ENCODE measurements around the gene DYNC1LI1. TPM values are rescaled to one million over a fixed set of nuclear protein-coding genes. Genes with fewer than 3 reads are reported as not detected.

The DYNC1LI1 gene
- total and polyA plus RNA-seq, 4 donors: 9.2 to 21.1 (median 13.6) TPM

DNA sequence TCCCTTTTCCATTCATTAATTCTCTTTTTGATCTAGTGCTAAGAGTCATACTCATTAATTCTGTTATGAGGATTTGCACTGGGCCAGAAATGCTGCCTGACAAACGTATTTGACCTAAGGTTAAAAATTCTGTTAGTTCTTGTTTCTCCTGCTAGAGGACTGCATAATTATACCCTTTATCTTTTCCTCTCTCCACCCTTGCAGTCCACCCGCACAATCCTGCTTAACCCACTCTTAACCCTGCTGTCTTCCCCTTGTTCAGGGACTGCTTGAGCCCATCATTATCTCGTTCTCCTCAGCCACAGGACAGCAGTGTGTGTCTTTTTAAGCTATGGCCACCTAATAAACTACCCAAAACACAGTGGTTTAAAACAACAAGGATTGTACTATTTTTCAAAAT lies 31.1 kb upstream of the DYNC1LI1 start:
- Histone ChIP-seq H3K27ac (ENCODE audit: low read depth in 1 of 2, low read length in 2 of 2) (no peak overlapping the region), H3K27me3 (ENCODE audit: control insufficient read depth in 4 of 4, insufficient read depth in 4 of 4, low read length in 3 of 4) (no peaks in the 10 kb centered on the region), H3K4me3 (ENCODE audit: low read depth in 1 of 3, low read length in 3 of 3) (no peak overlapping the region), H3K9ac (ENCODE audit: low read depth in 1 of 2, low read length in 2 of 2) (no peak overlapping the region), H3K9me3 (ENCODE audit: control insufficient read depth in 4 of 4, low read length in 3 of 4) (no peaks in the 10 kb centered on the region), H3K4me1 (ENCODE audit: control insufficient read depth in 4 of 4, insufficient read depth in 4 of 4, low read length in 3 of 4) (no peaks in the 10 kb centered on the region), H3K36me3 (ENCODE audit: control insufficient read depth in 4 of 4, insufficient read depth in 3 of 4, low read depth in 1 of 4, low read length in 3 of 4) (no peaks in the 10 kb centered on the region)
- DNase-seq (ENCODE audit: low spot score): no peak
- 75% methylated on average over 3 of the region's 3 CpGs for WGBS
- TF ChIP-seq NR2F2 (IDR thresholded peaks at IDR 0.05) (no peak), YY1 (IDR thresholded peaks at IDR 0.05) (no peak), RAD21 (IDR thresholded peaks at IDR 0.05) (no peak), HNF4A (conservative IDR thresholded peaks at IDR 0.05) (no peak), GABPA (IDR thresholded peaks at IDR 0.05 in 1 of 2, conservative IDR thresholded peaks at IDR 0.05 in 1 of 2) (no peak), SP1 (IDR thresholded peaks at IDR 0.05) (no peak), JUND (IDR thresholded peaks at IDR 0.05) (no peak), HNF4G (IDR thresholded peaks at IDR 0.05) (no peak)
- TF ChIP-seq, protein P1, sequence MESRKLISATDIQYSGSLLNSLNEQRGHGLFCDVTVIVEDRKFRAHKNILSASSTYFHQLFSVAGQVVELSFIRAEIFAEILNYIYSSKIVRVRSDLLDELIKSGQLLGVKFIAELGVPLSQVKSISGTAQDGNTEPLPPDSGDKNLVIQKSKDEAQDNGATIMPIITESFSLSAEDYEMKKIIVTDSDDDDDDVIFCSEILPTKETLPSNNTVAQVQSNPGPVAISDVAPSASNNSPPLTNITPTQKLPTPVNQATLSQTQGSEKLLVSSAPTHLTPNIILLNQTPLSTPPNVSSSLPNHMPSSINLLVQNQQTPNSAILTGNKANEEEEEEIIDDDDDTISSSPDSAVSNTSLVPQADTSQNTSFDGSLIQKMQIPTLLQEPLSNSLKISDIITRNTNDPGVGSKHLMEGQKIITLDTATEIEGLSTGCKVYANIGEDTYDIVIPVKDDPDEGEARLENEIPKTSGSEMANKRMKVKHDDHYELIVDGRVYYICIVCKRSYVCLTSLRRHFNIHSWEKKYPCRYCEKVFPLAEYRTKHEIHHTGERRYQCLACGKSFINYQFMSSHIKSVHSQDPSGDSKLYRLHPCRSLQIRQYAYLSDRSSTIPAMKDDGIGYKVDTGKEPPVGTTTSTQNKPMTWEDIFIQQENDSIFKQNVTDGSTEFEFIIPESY (IDR thresholded peaks at IDR 0.05): no peak

DNA sequence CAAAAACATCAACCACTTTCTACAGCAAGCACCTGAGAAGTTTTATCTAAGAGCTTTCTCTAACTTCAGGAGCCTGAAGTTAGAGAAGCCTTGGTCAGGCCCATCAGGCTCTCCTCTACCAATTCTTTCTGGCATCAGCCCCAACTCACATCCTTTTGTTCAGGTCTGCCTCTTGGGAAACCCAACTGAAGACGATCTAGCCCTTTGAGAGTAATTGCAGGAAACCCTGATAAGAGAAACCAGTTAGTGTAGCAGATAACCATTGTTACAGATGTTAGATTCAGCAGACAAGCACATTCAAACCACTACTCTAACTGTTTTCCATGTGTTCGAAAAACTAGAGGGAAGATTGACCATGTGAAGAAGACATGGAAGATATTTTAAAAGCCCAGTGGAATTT lies 27.0 kb upstream of the DYNC1LI1 start:
- 75% methylated on average over 2 of the region's 2 CpGs for WGBS
- DNase-seq (ENCODE audit: low spot score): no peak
- H3K27ac ChIP-seq (ENCODE audit: low read depth in 1 of 2, low read length in 2 of 2): no peak overlapping the region

More for the DNA sequence above, 27.0 kb upstream of the DYNC1LI1 start:
- no peaks in the 10 kb centered on the region for H3K9me3 ChIP-seq (ENCODE audit: control insufficient read depth in 4 of 4, low read length in 3 of 4)
- H3K9ac ChIP-seq (ENCODE audit: low read depth in 1 of 2, low read length in 2 of 2): no peak overlapping the region
- no peak for TF ChIP-seq GABPA (IDR thresholded peaks at IDR 0.05 in 1 of 2, conservative IDR thresholded peaks at IDR 0.05 in 1 of 2)
- no peak for TF ChIP-seq HNF4G (IDR thresholded peaks at IDR 0.05)
- no peak for TF ChIP-seq TAF1 (conservative IDR thresholded peaks at IDR 0.05)
- TF ChIP-seq JUND (IDR thresholded peaks at IDR 0.05): no peak
- no peak for TF ChIP-seq EGR1 (IDR thresholded peaks at IDR 0.05; ENCODE audit: low read depth in 2 of 2)
- no peak for TF ChIP-seq NR2F2 (IDR thresholded peaks at IDR 0.05)
- no peak for TF ChIP-seq YY1 (IDR thresholded peaks at IDR 0.05)
- no peak for TF ChIP-seq SP1 (IDR thresholded peaks at IDR 0.05)
- TF ChIP-seq, protein P2, sequence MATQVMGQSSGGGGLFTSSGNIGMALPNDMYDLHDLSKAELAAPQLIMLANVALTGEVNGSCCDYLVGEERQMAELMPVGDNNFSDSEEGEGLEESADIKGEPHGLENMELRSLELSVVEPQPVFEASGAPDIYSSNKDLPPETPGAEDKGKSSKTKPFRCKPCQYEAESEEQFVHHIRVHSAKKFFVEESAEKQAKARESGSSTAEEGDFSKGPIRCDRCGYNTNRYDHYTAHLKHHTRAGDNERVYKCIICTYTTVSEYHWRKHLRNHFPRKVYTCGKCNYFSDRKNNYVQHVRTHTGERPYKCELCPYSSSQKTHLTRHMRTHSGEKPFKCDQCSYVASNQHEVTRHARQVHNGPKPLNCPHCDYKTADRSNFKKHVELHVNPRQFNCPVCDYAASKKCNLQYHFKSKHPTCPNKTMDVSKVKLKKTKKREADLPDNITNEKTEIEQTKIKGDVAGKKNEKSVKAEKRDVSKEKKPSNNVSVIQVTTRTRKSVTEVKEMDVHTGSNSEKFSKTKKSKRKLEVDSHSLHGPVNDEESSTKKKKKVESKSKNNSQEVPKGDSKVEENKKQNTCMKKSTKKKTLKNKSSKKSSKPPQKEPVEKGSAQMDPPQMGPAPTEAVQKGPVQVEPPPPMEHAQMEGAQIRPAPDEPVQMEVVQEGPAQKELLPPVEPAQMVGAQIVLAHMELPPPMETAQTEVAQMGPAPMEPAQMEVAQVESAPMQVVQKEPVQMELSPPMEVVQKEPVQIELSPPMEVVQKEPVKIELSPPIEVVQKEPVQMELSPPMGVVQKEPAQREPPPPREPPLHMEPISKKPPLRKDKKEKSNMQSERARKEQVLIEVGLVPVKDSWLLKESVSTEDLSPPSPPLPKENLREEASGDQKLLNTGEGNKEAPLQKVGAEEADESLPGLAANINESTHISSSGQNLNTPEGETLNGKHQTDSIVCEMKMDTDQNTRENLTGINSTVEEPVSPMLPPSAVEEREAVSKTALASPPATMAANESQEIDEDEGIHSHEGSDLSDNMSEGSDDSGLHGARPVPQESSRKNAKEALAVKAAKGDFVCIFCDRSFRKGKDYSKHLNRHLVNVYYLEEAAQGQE (IDR thresholded peaks at IDR 0.05): no peak
- TF ChIP-seq, protein P1 (IDR thresholded peaks at IDR 0.05): no peak
- TF ChIP-seq, protein P3, sequence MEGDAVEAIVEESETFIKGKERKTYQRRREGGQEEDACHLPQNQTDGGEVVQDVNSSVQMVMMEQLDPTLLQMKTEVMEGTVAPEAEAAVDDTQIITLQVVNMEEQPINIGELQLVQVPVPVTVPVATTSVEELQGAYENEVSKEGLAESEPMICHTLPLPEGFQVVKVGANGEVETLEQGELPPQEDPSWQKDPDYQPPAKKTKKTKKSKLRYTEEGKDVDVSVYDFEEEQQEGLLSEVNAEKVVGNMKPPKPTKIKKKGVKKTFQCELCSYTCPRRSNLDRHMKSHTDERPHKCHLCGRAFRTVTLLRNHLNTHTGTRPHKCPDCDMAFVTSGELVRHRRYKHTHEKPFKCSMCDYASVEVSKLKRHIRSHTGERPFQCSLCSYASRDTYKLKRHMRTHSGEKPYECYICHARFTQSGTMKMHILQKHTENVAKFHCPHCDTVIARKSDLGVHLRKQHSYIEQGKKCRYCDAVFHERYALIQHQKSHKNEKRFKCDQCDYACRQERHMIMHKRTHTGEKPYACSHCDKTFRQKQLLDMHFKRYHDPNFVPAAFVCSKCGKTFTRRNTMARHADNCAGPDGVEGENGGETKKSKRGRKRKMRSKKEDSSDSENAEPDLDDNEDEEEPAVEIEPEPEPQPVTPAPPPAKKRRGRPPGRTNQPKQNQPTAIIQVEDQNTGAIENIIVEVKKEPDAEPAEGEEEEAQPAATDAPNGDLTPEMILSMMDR (IDR thresholded peaks at IDR 0.05; ENCODE audit: low read depth, low read length, missing input control): no peak
- TF ChIP-seq, protein P4, sequence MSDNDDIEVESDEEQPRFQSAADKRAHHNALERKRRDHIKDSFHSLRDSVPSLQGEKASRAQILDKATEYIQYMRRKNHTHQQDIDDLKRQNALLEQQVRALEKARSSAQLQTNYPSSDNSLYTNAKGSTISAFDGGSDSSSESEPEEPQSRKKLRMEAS (IDR thresholded peaks at IDR 0.05): no peak
- TF ChIP-seq, protein P5, sequence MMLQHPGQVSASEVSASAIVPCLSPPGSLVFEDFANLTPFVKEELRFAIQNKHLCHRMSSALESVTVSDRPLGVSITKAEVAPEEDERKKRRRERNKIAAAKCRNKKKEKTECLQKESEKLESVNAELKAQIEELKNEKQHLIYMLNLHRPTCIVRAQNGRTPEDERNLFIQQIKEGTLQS (IDR thresholded peaks at IDR 0.05): no peak
- TF ChIP-seq RAD21 (IDR thresholded peaks at IDR 0.05): no peak
- no peak for TF ChIP-seq FOXA1 (IDR thresholded peaks at IDR 0.05)
- no peak for TF ChIP-seq RXRA (IDR thresholded peaks at IDR 0.05)
- H3K4me3 ChIP-seq (ENCODE audit: low read depth in 1 of 3, low read length in 3 of 3): no peak overlapping the region
- H3K4me1 ChIP-seq (ENCODE audit: control insufficient read depth in 4 of 4, insufficient read depth in 4 of 4, low read length in 3 of 4): no peaks in the 10 kb centered on the region
- H3K27me3 ChIP-seq (ENCODE audit: control insufficient read depth in 4 of 4, insufficient read depth in 4 of 4, low read length in 3 of 4): no peaks in the 10 kb centered on the region
- no peaks in the 10 kb centered on the region for H3K36me3 ChIP-seq (ENCODE audit: control insufficient read depth in 4 of 4, insufficient read depth in 3 of 4, low read depth in 1 of 4, low read length in 3 of 4)
